ENCODE data around the gene PCP2. TPM values are rescaled to one million over a fixed set of nuclear protein-coding genes. Genes with fewer than 3 reads are reported as not detected.
A peak's percentile ranks its signal among the peaks of the same experiment; 100 is the strongest.

The PCP2 gene
- total RNA-seq, 1 donor, result not detected

GRCh38 chr19:7648265-7649014 lies 14.9 kb upstream of the PCP2 start:
- no peaks in the 10 kb centered on the region for H4K20me1 ChIP-seq (ENCODE audit: insufficient read depth, low read length)
- H2AFZ ChIP-seq (ENCODE audit: low read length), result no peak overlapping the region
- H3K4me1 ChIP-seq (ENCODE audit: insufficient read depth, low read length), result peaks cover 4% of the 10 kb centered on the region
- no peak for TF ChIP-seq CTCF (IDR thresholded peaks at IDR 0.05; ENCODE audit: extremely low read depth, low read depth, low read length)
- H3K4me2 ChIP-seq (ENCODE audit: insufficient read depth, low read length), result no peak overlapping the region
- no peaks in the 10 kb centered on the region for H3K9me3 ChIP-seq (ENCODE audit: low read depth, low read length)
- no peaks in the 10 kb centered on the region for H3K36me3 ChIP-seq (ENCODE audit: insufficient read depth, low read length)
- H3K27ac ChIP-seq (ENCODE audit: low read depth, low read length), result no peak overlapping the region
- H3K79me2 ChIP-seq (ENCODE audit: insufficient read depth, low read length), result no peaks in the 10 kb centered on the region
- H3K4me3 ChIP-seq (ENCODE audit: insufficient read depth, low read length), result no peak overlapping the region
- H3K27me3 ChIP-seq (ENCODE audit: insufficient read depth, low read length), result no peaks in the 10 kb centered on the region
- peak; percentile 68 for DNase-seq (ENCODE audit: insufficient read length, low spot score, missing footprints)

GRCh38 chr19:7647156-7647555 lies 13.6 kb upstream of the PCP2 start:
- Histone ChIP-seq H3K4me3 (ENCODE audit: insufficient read depth, low read length) (no peak overlapping the region), H3K4me2 (ENCODE audit: insufficient read depth, low read length) (no peak overlapping the region), H3K4me1 (ENCODE audit: insufficient read depth, low read length) (peaks cover 1% of the 10 kb centered on the region), H3K9me3 (ENCODE audit: low read depth, low read length) (no peaks in the 10 kb centered on the region), H3K36me3 (ENCODE audit: insufficient read depth, low read length) (no peaks in the 10 kb centered on the region), H4K20me1 (ENCODE audit: insufficient read depth, low read length) (no peaks in the 10 kb centered on the region), H3K27me3 (ENCODE audit: insufficient read depth, low read length) (no peaks in the 10 kb centered on the region), H3K27ac (ENCODE audit: low read depth, low read length) (no peak overlapping the region), H3K79me2 (ENCODE audit: insufficient read depth, low read length) (no peaks in the 10 kb centered on the region), H2AFZ (ENCODE audit: low read length) (no peak overlapping the region)
- DNase-seq (ENCODE audit: insufficient read length, low spot score, missing footprints), result peak; percentile 8
- TF ChIP-seq CTCF (IDR thresholded peaks at IDR 0.05; ENCODE audit: extremely low read depth, low read depth, low read length), result no peak

- Histone ChIP-seq H3K79me2 (ENCODE audit: insufficient read depth, low read length) (no peaks in the 10 kb centered on the region), H3K27me3 (ENCODE audit: insufficient read depth, low read length) (no peaks in the 10 kb centered on the region), H2AFZ (ENCODE audit: low read length) (no peak overlapping the region), H4K20me1 (ENCODE audit: insufficient read depth, low read length) (no peaks in the 10 kb centered on the region), H3K4me3 (ENCODE audit: insufficient read depth, low read length) (no peak overlapping the region), H3K4me2 (ENCODE audit: insufficient read depth, low read length) (no peak overlapping the region), H3K36me3 (ENCODE audit: insufficient read depth, low read length) (no peaks in the 10 kb centered on the region), H3K9me3 (ENCODE audit: low read depth, low read length) (no peaks in the 10 kb centered on the region), H3K4me1 (ENCODE audit: insufficient read depth, low read length) (no peaks in the 10 kb centered on the region), H3K27ac (ENCODE audit: low read depth, low read length) (no peak overlapping the region)
- DNase-seq (ENCODE audit: insufficient read length, low spot score, missing footprints), result no peak
- no peak for TF ChIP-seq CTCF (IDR thresholded peaks at IDR 0.05; ENCODE audit: extremely low read depth, low read depth, low read length)
These were observed 12.8 kb upstream of the PCP2 start for GRCh38 chr19:7646426-7646700.

GRCh38 chr19:7645656-7646425 lies 12.3 kb upstream of the PCP2 start:
- H3K4me1 ChIP-seq (ENCODE audit: insufficient read depth, low read length), result no peaks in the 10 kb centered on the region
- no peaks in the 10 kb centered on the region for H3K9me3 ChIP-seq (ENCODE audit: low read depth, low read length)
- no peak overlapping the region for H2AFZ ChIP-seq (ENCODE audit: low read length)
- DNase-seq (ENCODE audit: insufficient read length, low spot score, missing footprints), result peak; percentile 81
- no peaks in the 10 kb centered on the region for H4K20me1 ChIP-seq (ENCODE audit: insufficient read depth, low read length)
- no peaks in the 10 kb centered on the region for H3K36me3 ChIP-seq (ENCODE audit: insufficient read depth, low read length)
- no peak overlapping the region for H3K4me3 ChIP-seq (ENCODE audit: insufficient read depth, low read length)
- H3K27ac ChIP-seq (ENCODE audit: low read depth, low read length), result no peak overlapping the region
- H3K4me2 ChIP-seq (ENCODE audit: insufficient read depth, low read length), result no peak overlapping the region
- H3K27me3 ChIP-seq (ENCODE audit: insufficient read depth, low read length), result no peaks in the 10 kb centered on the region
- no peaks in the 10 kb centered on the region for H3K79me2 ChIP-seq (ENCODE audit: insufficient read depth, low read length)
- no peak for TF ChIP-seq CTCF (IDR thresholded peaks at IDR 0.05; ENCODE audit: extremely low read depth, low read depth, low read length)

Measured in osteoblast (primary cell).